ENCODE measurements around the gene CSTF2T.

Gene CSTF2T

GRCh38 chr10:51733057-51733456 lies 33.7 kb upstream of the CSTF2T start:
- no peaks in the 10 kb centered on the region for H3K79me2 ChIP-seq (ENCODE audit: control insufficient read depth, low read length)
- no peaks in the 10 kb centered on the region for H3K9me3 ChIP-seq (ENCODE audit: control insufficient read depth, insufficient read depth, low read length)
- no peaks in the 10 kb centered on the region for H4K20me1 ChIP-seq (ENCODE audit: control insufficient read depth, insufficient read depth, low read depth, low read length)

GRCh38 chr10:51729822-51730555 lies 30.6 kb upstream of the CSTF2T start:
- H3K27me3 ChIP-seq (ENCODE audit: control insufficient read depth, low read length), result no peaks in the 10 kb centered on the region
- no peaks in the 10 kb centered on the region for H4K20me1 ChIP-seq (ENCODE audit: control insufficient read depth, insufficient read depth, low read depth, low read length)
- H3K27ac ChIP-seq (ENCODE audit: low read depth, low read length), result no peak overlapping the region
- H3K4me2 ChIP-seq (ENCODE audit: low read length), result no peak overlapping the region
- no peaks in the 10 kb centered on the region for H3F3A ChIP-seq (ENCODE audit: control insufficient read depth, insufficient read depth)
- no peak for TF ChIP-seq CTCF (IDR thresholded peaks at IDR 0.05; ENCODE audit: low read depth, low read length, poor library complexity, severe bottlenecking)
- TF ChIP-seq EZH2phosphoT487 (IDR thresholded peaks at IDR 0.05; ENCODE audit: borderline replicate concordance, low read length), result no peak
- H3K9me3 ChIP-seq (ENCODE audit: control insufficient read depth, insufficient read depth, low read length), result no peaks in the 10 kb centered on the region
- H3K4me1 ChIP-seq (ENCODE audit: control insufficient read depth, low read length), result no peaks in the 10 kb centered on the region
- H3K79me2 ChIP-seq (ENCODE audit: control insufficient read depth, low read length), result no peaks in the 10 kb centered on the region
- H3K9me2 ChIP-seq (replicated peaks; ENCODE audit: control insufficient read depth, low read length), result no peaks in the 10 kb centered on the region
- no peaks in the 10 kb centered on the region for H3K36me3 ChIP-seq (ENCODE audit: control insufficient read depth, low read length)
- H3K4me3 ChIP-seq (ENCODE audit: low read length), result no peak overlapping the region

More at GRCh38 chr10:51733057-51733456, 33.7 kb upstream of the CSTF2T start:
- Histone ChIP-seq H3K27ac (ENCODE audit: low read depth, low read length) (no peak overlapping the region), H3K4me1 (ENCODE audit: control insufficient read depth, low read length) (no peaks in the 10 kb centered on the region), H3K4me2 (ENCODE audit: low read length) (no peak overlapping the region), H3K9me2 (replicated peaks; ENCODE audit: control insufficient read depth, low read length) (no peaks in the 10 kb centered on the region), H3K4me3 (ENCODE audit: low read length) (no peak overlapping the region), H3K27me3 (ENCODE audit: control insufficient read depth, low read length) (no peaks in the 10 kb centered on the region), H3K36me3 (ENCODE audit: control insufficient read depth, low read length) (no peaks in the 10 kb centered on the region), H3F3A (ENCODE audit: control insufficient read depth, insufficient read depth) (no peaks in the 10 kb centered on the region)
- TF ChIP-seq CTCF (IDR thresholded peaks at IDR 0.05; ENCODE audit: low read depth, low read length, poor library complexity, severe bottlenecking) (no peak), EZH2phosphoT487 (IDR thresholded peaks at IDR 0.05; ENCODE audit: borderline replicate concordance, low read length) (no peak)

GRCh38 chr10:51724038-51724437 lies 24.6 kb upstream of the CSTF2T start:
- H3K4me2 ChIP-seq (ENCODE audit: low read length), result no peak overlapping the region

More at GRCh38 chr10:51724038-51724437, 24.6 kb upstream of the CSTF2T start:
- no peaks in the 10 kb centered on the region for H3K9me2 ChIP-seq (replicated peaks; ENCODE audit: control insufficient read depth, low read length)
- no peaks in the 10 kb centered on the region for H3K79me2 ChIP-seq (ENCODE audit: control insufficient read depth, low read length)
- H3K27me3 ChIP-seq (ENCODE audit: control insufficient read depth, low read length), result no peaks in the 10 kb centered on the region
- no peak overlapping the region for H3K27ac ChIP-seq (ENCODE audit: low read depth, low read length)
- H4K20me1 ChIP-seq (ENCODE audit: control insufficient read depth, insufficient read depth, low read depth, low read length), result no peaks in the 10 kb centered on the region
- no peak overlapping the region for H3K4me3 ChIP-seq (ENCODE audit: low read length)
- no peaks in the 10 kb centered on the region for H3K4me1 ChIP-seq (ENCODE audit: control insufficient read depth, low read length)
- H3K36me3 ChIP-seq (ENCODE audit: control insufficient read depth, low read length), result no peaks in the 10 kb centered on the region
- no peaks in the 10 kb centered on the region for H3F3A ChIP-seq (ENCODE audit: control insufficient read depth, insufficient read depth)
- no peaks in the 10 kb centered on the region for H3K9me3 ChIP-seq (ENCODE audit: control insufficient read depth, insufficient read depth, low read length)
- TF ChIP-seq CTCF (IDR thresholded peaks at IDR 0.05; ENCODE audit: low read depth, low read length, poor library complexity, severe bottlenecking) (no peak), EZH2phosphoT487 (IDR thresholded peaks at IDR 0.05; ENCODE audit: borderline replicate concordance, low read length) (no peak)

All from DOHH2 (cell line).